CD4-positive, alpha-beta T cell treated with Interleukin-10 for 1 hour (primary cell): Measurements from ENCODE around the gene RHOT2.

ENCODE experiments used
- DNase-seq: peaks from one replicate; pipeline ENCODE4 v3.0.0-alpha.2; 2020

The RHOT2 gene

GRCh38 chr16:632486-633335, 35.2 kb upstream of the RHOT2 start:
- no peak for DNase-seq

- DNase-seq: no peak
Measured at GRCh38 chr16:633336-634050, 34.4 kb upstream of the RHOT2 start.

- DNase-seq: no peak
Measured at GRCh38 chr16:634051-634670, 33.8 kb upstream of the RHOT2 start.

- no peak for DNase-seq
Measured at GRCh38 chr16:634996-635395, 32.9 kb upstream of the RHOT2 start.

- DNase-seq: no peak
Measured at GRCh38 chr16:635573-636205, 32.2 kb upstream of the RHOT2 start.

GRCh38 chr16:636206-637080, 31.5 kb upstream of the RHOT2 start, which contains the start of gene METTL26:
METTL26 (minus strand) TSS chr16:636305; CDS start chr16:636290, 15 bp downstream.
- DNase-seq: peak; percentile 95

- DNase-seq: peak; percentile 90
Measured at GRCh38 chr16:637081-638018, 30.6 kb upstream of the RHOT2 start.

GRCh38 chr16:638034-638543, 29.8 kb upstream of the RHOT2 start:
- DNase-seq: no peak

- no peak for DNase-seq
Measured at GRCh38 chr16:638836-639235, 29.1 kb upstream of the RHOT2 start.

- DNase-seq: no peak
Measured at GRCh38 chr16:640614-641013, 27.3 kb upstream of the RHOT2 start.

GRCh38 chr16:641326-642188, 26.4 kb upstream of the RHOT2 start, which contains the start of gene MCRIP2:
MCRIP2 (plus strand) TSS chr16:641828; CDS start chr16:641992, 164 bp downstream.
- DNase-seq: peak; percentile 71

- peak; percentile 33 for DNase-seq
Measured at GRCh38 chr16:642189-643049, 25.5 kb upstream of the RHOT2 start.

- no peak for DNase-seq
Measured at GRCh38 chr16:643050-643368, 24.9 kb upstream of the RHOT2 start.

GRCh38 chr16:644556-644955, 23.4 kb upstream of the RHOT2 start:
- DNase-seq: no peak

GRCh38 chr16:645852-646678, 21.9 kb upstream of the RHOT2 start:
- DNase-seq: no peak

- no peak for DNase-seq
Measured at GRCh38 chr16:646679-647172, 21.2 kb upstream of the RHOT2 start.

- no peak for DNase-seq
Measured at GRCh38 chr16:647173-647902, 20.6 kb upstream of the RHOT2 start.
